Panc1 (cell line): ENCODE measurements around the gene SLCO1C1. TPM values are rescaled to one million over a fixed set of nuclear protein-coding genes. Genes with fewer than 3 reads are reported as not detected.

Source experiments
- ATAC-seq: fragments of 200-7000 bp; cut with Tn5 transposase; 2 replicates; pipeline ENCODE4 v1.9.1; 2020; ENCODE audit warnings: mild to moderate bottlenecking, moderate library complexity
- BruUV-seq: library from RNA; stranded (reverse); fragments of 400-500 nt; replicated peaks from 2 replicates; lab custom pipeline; 2021; lab: Mats Ljungman, UMichigan
- CTCF ChIA-PET: fragments of 300-600 bp; sonication (Branson Sonifier 250); formaldehyde crosslinking; loops from one replicate; lab custom pipeline; 2022; ENCODE audit warnings: antibody characterized with exemption; lab: Charles Lee
- POLR2A ChIA-PET: fragments of 300-600 bp; sonication (Branson Sonifier 250); formaldehyde crosslinking; loops from one replicate; lab custom pipeline; 2022; ENCODE audit warnings: antibody characterized with exemption; lab: Charles Lee
- DNase-seq: peaks from one replicate; pipeline ENCODE4 v3.0.0-alpha.2; 2010; ENCODE audit warnings: low read depth, low spot score
- H3K27ac ChIP-seq: 2 replicates; pipeline ENCODE4 v1.5.1; 2011; ENCODE audit warnings: mild to moderate bottlenecking, low read length, inconsistent platforms
- H3K27me3 ChIP-seq: fragments of 200-500 bp; sonication (Bioruptor generic); 2 replicates; pipeline ENCODE4 v1.6.0; 2014; ENCODE audit warnings: low read length, inconsistent platforms; ENCODE audit not compliant: control insufficient read depth, insufficient read depth
- H3K36me3 ChIP-seq: fragments of 200-500 bp; sonication (Bioruptor generic); 2 replicates; pipeline ENCODE4 v1.5.1; 2014; ENCODE audit warnings: inconsistent platforms, mild to moderate bottlenecking, low read length, moderate library complexity; ENCODE audit not compliant: control insufficient read depth, insufficient read depth
- H3K4me1 ChIP-seq: 2 replicates; pipeline ENCODE4 v1.5.1; 2011; ENCODE audit warnings: inconsistent platforms, mild to moderate bottlenecking, low read length, moderate library complexity; ENCODE audit not compliant: control insufficient read depth, insufficient read depth
- H3K4me3 ChIP-seq, 2 experiments: 2 replicates each; pipeline ENCODE4 v1.5.1; 2011 to 2012; ENCODE audit warnings: low read depth in 2 of 2, low read length in 2 of 2, mild to moderate bottlenecking in 2 of 2, inconsistent platforms in 1 of 2, moderate library complexity in 1 of 2
- H3K9me3 ChIP-seq: fragments of 200-500 bp; sonication (Bioruptor generic); 2 replicates; pipeline ENCODE4 v1.5.1; 2014; ENCODE audit warnings: low read depth, mild to moderate bottlenecking, inconsistent platforms, low read length, moderate library complexity; ENCODE audit not compliant: control insufficient read depth, insufficient read depth
- POLR2AphosphoS5 ChIP-seq: IDR thresholded peaks from 2 replicates; pipeline ENCODE4 v1.6.1; 2012; ENCODE audit warnings: mild to moderate bottlenecking, low read depth, low read length, moderate library complexity
- SIN3A ChIP-seq: IDR thresholded peaks from 2 replicates; pipeline ENCODE4 v1.6.1; 2012; ENCODE audit warnings: low read depth, mild to moderate bottlenecking, low read length, moderate library complexity, borderline replicate concordance; ENCODE audit not compliant: insufficient read depth
- TCF7L2 ChIP-seq: IDR thresholded peaks from 2 replicates; pipeline ENCODE4 v1.6.1; 2011; ENCODE audit warnings: mild to moderate bottlenecking, low read depth, low read length, inconsistent platforms
- in situ Hi-C: cut with HindIII; loops from 2 replicates; pipeline ENCODE4 v1.10.0; 2016; ENCODE audit warnings: low sequenced_read_pairs, low pct_unique_long_range_greater_than_20kb
- intact Hi-C: fragments of 100-400 bp; cut with micrococcal nuclease; formaldehyde crosslinking; loops from one replicate; pipeline ENCODE4 v1.10.0; 2022; ENCODE audit not compliant: unreplicated experiment
- total RNA-seq: library from RNA; stranded (reverse); gene quantifications from one replicate; pipeline ENCODE4 v1.2.1, GENCODE V29; 2021; ENCODE audit not compliant: unreplicated experiment
- TF ChIP-seq, protein P1 (sequence below), 2 experiments: IDR thresholded peaks; 2 replicates each; pipeline ENCODE4 v1.6.1; 2011 to 2012; ENCODE audit warnings: low read depth in 2 of 2, control low read depth in 1 of 2, low read length in 1 of 2, mild to moderate bottlenecking in 1 of 2, moderate library complexity in 1 of 2; ENCODE audit not compliant: insufficient read depth in 1 of 2
- TF ChIP-seq, protein P2 (sequence below): fragments of 450-650 bp; IDR thresholded peaks from 2 replicates; pipeline ENCODE4 v1.5.1; 2017; ENCODE audit warnings: mild to moderate bottlenecking

SLCO1C1 gene
- total RNA-seq, 1 experiment from 2014 or later: not detected

DNA sequence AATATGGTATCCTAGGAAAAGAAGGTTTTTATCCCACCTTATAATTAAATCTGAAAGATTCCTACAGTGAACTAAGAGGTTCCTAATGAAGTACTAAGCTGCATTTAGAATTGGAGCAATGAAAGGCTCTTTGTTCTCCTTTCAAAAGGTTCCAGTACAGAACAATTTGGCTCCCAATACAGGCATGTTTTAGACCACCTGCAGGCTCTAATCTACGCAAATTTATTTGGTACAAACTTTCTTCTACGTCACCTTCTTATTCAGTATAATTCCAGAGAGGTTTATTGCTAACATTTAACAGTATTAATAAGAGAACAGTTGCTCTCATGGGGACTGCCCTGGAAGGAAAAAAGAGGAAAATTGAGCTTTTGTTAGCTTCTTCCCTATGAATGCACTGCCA is 37.6 kb upstream of the SLCO1C1 start:
- DNase-seq: no peak
- Histone ChIP-seq H3K27ac (no peak overlapping the region), H3K36me3 (no peaks in the 10 kb centered on the region), H3K4me1 (no peaks in the 10 kb centered on the region), H3K4me3 (no peak overlapping the region), H3K9me3 (no peaks in the 10 kb centered on the region), H3K27me3 (no peaks in the 10 kb centered on the region)
- intact Hi-C loops: no loop called here
- ATAC-seq: no peak
- TF ChIP-seq SIN3A (no peak), TCF7L2 (no peak), POLR2AphosphoS5 (no peak)
- TF ChIP-seq, protein P1, sequence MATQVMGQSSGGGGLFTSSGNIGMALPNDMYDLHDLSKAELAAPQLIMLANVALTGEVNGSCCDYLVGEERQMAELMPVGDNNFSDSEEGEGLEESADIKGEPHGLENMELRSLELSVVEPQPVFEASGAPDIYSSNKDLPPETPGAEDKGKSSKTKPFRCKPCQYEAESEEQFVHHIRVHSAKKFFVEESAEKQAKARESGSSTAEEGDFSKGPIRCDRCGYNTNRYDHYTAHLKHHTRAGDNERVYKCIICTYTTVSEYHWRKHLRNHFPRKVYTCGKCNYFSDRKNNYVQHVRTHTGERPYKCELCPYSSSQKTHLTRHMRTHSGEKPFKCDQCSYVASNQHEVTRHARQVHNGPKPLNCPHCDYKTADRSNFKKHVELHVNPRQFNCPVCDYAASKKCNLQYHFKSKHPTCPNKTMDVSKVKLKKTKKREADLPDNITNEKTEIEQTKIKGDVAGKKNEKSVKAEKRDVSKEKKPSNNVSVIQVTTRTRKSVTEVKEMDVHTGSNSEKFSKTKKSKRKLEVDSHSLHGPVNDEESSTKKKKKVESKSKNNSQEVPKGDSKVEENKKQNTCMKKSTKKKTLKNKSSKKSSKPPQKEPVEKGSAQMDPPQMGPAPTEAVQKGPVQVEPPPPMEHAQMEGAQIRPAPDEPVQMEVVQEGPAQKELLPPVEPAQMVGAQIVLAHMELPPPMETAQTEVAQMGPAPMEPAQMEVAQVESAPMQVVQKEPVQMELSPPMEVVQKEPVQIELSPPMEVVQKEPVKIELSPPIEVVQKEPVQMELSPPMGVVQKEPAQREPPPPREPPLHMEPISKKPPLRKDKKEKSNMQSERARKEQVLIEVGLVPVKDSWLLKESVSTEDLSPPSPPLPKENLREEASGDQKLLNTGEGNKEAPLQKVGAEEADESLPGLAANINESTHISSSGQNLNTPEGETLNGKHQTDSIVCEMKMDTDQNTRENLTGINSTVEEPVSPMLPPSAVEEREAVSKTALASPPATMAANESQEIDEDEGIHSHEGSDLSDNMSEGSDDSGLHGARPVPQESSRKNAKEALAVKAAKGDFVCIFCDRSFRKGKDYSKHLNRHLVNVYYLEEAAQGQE (IDR thresholded peaks at IDR 0.05; ENCODE audit: insufficient read depth in 1 of 2, low read depth in 2 of 2, low read length in 1 of 2): no peak
- TF ChIP-seq, protein P2, sequence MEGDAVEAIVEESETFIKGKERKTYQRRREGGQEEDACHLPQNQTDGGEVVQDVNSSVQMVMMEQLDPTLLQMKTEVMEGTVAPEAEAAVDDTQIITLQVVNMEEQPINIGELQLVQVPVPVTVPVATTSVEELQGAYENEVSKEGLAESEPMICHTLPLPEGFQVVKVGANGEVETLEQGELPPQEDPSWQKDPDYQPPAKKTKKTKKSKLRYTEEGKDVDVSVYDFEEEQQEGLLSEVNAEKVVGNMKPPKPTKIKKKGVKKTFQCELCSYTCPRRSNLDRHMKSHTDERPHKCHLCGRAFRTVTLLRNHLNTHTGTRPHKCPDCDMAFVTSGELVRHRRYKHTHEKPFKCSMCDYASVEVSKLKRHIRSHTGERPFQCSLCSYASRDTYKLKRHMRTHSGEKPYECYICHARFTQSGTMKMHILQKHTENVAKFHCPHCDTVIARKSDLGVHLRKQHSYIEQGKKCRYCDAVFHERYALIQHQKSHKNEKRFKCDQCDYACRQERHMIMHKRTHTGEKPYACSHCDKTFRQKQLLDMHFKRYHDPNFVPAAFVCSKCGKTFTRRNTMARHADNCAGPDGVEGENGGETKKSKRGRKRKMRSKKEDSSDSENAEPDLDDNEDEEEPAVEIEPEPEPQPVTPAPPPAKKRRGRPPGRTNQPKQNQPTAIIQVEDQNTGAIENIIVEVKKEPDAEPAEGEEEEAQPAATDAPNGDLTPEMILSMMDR: no peak
- in situ Hi-C loops: no loop called here
- ChIA-PET POLR2A (no interaction called here), CTCF (no interaction called here)
- BruUV-seq: no TSS peak

DNA sequence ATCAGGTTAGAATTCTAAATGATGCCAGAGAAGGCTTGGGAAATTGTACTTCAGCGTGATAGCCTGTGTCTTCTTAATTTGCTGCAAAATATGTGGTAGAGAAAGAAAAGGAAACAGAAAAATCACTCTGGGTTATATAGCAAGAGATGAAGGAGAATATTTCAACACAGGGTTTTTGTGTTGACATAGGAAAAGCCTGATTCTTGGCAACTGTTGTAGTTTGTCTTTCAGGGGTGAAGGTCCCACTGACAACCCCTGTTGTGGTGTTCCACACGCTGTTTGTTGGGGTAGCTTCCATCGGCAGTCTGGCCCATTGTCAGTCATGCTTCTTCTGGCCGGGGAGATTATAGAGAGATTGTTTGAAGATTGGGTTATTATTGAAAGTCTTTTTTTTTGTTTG is 13.8 kb upstream of the SLCO1C1 start:
- H3K27me3 ChIP-seq: no peaks in the 10 kb centered on the region
- CTCF ChIA-PET: no interaction called here
- no peaks in the 10 kb centered on the region for H3K4me1 ChIP-seq
- no peak for TF ChIP-seq POLR2AphosphoS5
- DNase-seq (no peak), ATAC-seq (no peak)
- no peak overlapping the region for H3K27ac ChIP-seq
- H3K9me3 ChIP-seq: no peaks in the 10 kb centered on the region
- POLR2A ChIA-PET: no interaction called here
- H3K36me3 ChIP-seq: no peaks in the 10 kb centered on the region
- intact Hi-C loops: no loop called here
- BruUV-seq: no TSS peak
- no peak overlapping the region for H3K4me3 ChIP-seq
- in situ Hi-C loops: no loop called here

DNA sequence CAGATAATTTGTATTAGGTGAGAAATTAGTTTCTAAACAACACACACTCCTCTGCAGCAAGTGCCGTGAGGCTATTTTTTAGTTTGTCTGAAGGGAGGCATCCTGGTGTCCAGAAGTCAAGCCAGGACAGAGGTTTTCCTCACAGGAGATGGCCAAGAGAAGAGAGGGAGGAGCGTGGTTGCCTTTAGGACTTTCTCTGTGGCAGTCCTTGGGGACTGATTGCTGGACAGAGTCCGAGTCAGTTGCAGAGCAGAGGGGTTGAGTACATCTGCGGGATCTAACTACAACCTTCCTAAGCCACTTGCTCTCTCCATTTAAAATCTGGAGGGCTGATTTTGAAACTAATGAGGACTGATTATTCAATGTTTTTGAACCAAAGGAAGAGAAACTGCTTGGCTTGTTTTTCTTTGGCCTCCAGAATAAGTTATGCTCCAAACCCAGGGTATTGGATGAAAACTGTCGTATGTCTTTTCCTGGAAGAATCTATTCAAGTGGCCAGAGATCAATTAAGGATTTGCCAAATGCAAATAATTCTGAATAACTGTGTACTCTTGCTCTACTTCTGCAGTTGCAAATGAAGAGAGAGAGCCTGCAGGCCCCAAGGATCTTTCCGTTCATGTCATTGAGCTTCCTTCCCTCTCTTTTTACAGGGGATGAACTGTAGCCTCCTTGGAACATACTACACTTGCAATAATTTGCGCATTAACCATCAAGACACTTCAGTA is 1.2 kb downstream of the SLCO1C1 start:
- DNase-seq (no peak), ATAC-seq (no peak)
- Histone ChIP-seq H3K4me1 (no peaks in the 10 kb centered on the region), H3K36me3 (no peaks in the 10 kb centered on the region), H3K27me3 (no peaks in the 10 kb centered on the region), H3K9me3 (no peaks in the 10 kb centered on the region), H3K4me3 (no peak overlapping the region), H3K27ac (no peak overlapping the region)
- in situ Hi-C loops (no loop called here), intact Hi-C loops (no loop called here)
- TF ChIP-seq, protein P1 (IDR thresholded peaks at IDR 0.05; ENCODE audit: insufficient read depth in 1 of 2, low read depth in 2 of 2, low read length in 1 of 2): no peak
- TF ChIP-seq, protein P2: no peak
- TF ChIP-seq SIN3A (no peak), POLR2AphosphoS5 (no peak), TCF7L2 (no peak)
- no TSS peak for BruUV-seq
- ChIA-PET CTCF (no interaction called here), POLR2A (no interaction called here)
